NCI-H345 treated with DMSO at 0.1 percent for 48 hours (cell line): ENCODE results near the gene GRHL1.
"Not testable (repeated sequence)": the region's sequence is repeated elsewhere in the genome, so short reads cannot be mapped to it uniquely, and the experiment has no call there.

Experiments
- DNase-seq: peaks from one replicate; lab custom pipeline; 2025; ENCODE audit not compliant: unreplicated experiment; lab: John Stamatoyannopoulos, UW

GRHL1 gene

DNA sequence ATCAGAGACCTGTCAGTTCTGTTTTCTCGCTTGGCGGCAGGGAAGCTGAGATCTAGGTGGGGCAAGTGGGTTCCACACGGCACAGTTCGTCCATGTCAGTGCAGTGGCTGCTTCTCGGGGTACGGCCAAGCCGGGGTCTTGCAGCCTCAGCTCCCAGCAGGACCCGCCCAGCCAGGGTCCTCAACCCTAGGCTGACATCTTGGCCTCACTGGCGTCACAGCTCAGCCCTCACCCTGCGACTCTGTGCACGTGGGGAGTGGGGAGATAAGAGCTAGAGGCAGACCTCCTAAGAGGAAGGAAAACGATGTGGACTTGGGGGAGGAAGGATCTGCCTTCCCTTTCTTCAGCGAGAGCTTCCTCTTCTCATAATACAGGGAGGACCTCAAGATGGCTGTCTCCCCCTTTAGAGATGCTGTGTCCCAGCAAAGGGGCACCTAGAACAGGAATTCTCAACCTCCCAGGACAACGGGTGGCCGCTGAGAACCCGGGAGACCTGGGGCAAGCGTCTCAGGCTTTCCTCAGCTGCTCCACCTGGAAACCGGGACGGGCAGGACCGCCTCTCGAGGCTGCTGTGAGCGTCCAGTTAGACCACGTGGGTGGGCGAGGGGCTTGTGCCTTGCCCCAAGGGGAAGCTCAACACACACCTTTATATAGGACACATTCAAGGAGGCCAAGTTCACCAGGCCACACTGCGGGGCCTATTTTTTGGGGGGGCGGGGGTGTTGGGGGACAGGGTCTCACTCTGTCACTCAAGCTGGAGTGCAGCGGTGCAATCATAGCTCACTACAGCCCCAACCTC lies 68.3 kb downstream of the GRHL1 start:
- no peak for DNase-seq

GRCh38 chr2:10022041-10022421 lies 70.5 kb downstream of the GRHL1 start:
- DNase-seq: no peak

GRCh38 chr2:10022445-10022844 lies 71.0 kb downstream of the GRHL1 start:
- DNase-seq: no peak

- DNase-seq: no peak
Measured at GRCh38 chr2:10022966-10023662, 71.6 kb downstream of the GRHL1 start.

- DNase-seq: no peak
Measured at GRCh38 chr2:10026940-10027569, 75.6 kb downstream of the GRHL1 start.

GRCh38 chr2:10027660-10028330 lies 76.3 kb downstream of the GRHL1 start:
- no peak for DNase-seq

DNA sequence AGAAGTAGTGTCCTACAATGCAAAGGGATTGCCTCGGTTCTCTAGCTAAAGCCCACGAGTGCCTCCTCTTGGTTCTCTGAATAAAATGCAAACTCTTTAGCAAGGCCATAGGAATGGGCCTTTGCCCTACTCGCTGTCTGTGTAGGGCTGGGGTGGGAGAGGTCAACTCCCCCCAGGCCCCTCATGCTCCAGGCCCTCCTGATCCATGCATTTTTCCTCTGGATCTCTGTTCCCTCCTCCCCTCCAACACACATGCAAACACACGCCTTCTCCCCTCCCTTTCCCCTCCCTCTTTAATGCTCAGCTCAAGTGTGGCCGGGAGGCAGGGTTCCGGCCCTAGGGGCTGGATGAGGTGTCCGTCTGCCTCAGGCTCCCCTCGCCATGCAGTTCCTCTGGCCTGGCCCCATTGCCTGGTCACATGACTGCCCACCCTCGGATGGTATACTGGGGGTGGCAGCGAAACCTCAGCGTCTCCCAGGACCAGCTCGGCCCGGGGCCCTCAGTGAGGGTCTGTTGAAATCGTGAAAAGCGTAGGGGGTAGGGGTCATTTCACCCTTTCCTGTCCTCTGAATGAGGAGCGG lies 77.0 kb downstream of the GRHL1 start:
- DNase-seq: no peak

DNA sequence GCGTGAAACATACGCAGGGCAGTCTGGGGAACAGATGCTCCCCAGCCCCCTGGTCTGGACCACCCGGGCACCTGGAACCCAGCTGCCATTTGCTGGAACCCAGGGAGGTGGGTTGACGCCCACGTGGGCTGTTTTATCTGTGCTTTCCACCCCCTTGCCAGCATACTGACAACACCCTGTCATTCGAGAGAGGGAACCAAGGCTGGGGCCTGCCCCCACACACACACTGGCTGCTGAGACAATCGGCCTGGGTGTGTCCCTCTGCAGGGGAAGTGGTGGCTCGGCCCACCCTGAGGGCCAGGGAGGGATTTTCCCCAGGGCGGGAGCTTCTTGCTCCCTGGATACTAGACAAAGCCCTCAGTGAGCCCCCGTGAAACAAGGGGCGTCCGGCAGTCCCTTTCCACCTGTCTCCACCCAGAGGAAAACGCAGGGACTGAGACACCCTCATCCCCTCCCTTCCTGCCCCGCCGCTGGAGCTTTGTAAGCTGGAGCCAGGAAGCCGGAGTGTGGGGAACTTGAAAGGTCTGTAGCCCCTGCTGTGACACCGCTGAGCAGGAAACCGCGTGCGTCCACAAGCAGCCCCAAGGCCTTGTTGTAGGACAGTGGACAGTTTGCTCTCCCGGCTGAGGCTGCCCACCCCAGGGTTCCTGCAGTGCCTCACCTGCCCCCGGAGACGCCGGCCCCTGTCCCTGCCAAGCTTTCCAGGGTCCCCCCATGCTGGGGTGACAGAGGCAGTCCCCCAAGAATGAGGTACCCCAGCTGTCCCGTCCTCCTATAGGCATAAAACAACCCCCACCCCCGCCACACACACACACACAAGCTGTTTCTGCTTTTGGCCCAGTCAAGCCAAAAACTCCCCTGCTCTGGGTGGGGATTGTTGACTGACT lies 77.7 kb downstream of the GRHL1 start:
- DNase-seq: no peak

GRCh38 chr2:10029875-10030223 lies 78.4 kb downstream of the GRHL1 start:
- DNase-seq: no peak

GRCh38 chr2:10030311-10030736 lies 78.8 kb downstream of the GRHL1 start:
- DNase-seq: no peak

- DNase-seq: not testable (repeated sequence)
Measured at GRCh38 chr2:10030798-10031197, 79.3 kb downstream of the GRHL1 start.

- DNase-seq: no peak
Measured at GRCh38 chr2:10031886-10032745, 80.6 kb downstream of the GRHL1 start.

DNA sequence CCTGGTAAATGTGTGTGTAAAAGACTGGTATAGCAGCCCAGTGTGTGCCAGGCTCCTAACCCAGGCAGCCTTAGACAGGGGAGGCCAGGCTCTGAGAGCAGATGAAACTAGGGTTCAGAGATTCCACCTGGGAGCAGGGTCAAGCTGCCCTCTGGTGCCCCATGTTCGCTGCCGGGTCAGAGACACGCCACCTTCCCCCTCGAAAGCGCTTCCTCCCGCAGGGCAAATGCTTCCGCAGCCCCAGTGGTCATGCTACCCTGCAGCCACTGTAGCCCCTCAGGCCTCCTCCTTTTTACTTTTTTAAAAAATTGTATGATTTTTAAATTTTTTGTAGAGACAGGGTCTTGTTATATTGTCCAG lies 81.2 kb downstream of the GRHL1 start:
- DNase-seq: no peak

- no peak for DNase-seq
Measured at GRCh38 chr2:10033251-10034006, 81.9 kb downstream of the GRHL1 start.

- DNase-seq: no peak
Measured at GRCh38 chr2:10034333-10035052, 83.0 kb downstream of the GRHL1 start.

DNA sequence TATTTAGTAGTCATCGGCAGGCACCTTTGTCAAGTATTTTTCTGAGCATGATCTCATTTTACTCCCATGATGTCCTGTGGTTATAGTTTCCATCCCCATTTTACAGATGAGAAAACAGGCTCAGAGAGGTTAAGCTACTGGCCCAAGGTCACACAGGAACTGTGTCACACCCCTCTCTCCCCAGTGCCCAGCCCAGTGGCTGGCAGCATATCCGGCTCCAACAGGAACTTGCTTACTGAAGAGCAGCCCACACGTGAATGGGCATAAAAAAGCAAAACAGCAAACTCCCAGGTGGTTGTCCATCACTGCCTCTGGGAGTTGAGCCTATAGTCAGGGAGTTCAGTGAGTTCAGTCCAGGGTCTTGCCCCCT lies 83.5 kb downstream of the GRHL1 start:
- DNase-seq: no peak

GRCh38 chr2:10035633-10036032 lies 84.1 kb downstream of the GRHL1 start:
- no peak for DNase-seq
